Neuron (in vitro differentiated cells): ENCODE results near the gene ARHGEF12.

ENCODE experiments used
- H2AFZ ChIP-seq: one replicate; pipeline ENCODE4 v1.6.1; 2013; ENCODE audit warnings: low read depth, mild to moderate bottlenecking, inconsistent platforms, low read length, moderate library complexity
- H3K27me3 ChIP-seq: one replicate; pipeline ENCODE4 v1.6.1; 2013; ENCODE audit warnings: low read length; ENCODE audit not compliant: insufficient read depth
- H3K36me3 ChIP-seq: one replicate; pipeline ENCODE4 v1.6.1; 2013; ENCODE audit warnings: low read length; ENCODE audit not compliant: insufficient read depth
- H3K4me1 ChIP-seq: one replicate; pipeline ENCODE4 v1.6.1; 2013; ENCODE audit warnings: low read length; ENCODE audit not compliant: insufficient read depth
- H3K4me3 ChIP-seq: 2 replicates; pipeline ENCODE4 v1.5.1; 2013; ENCODE audit warnings: mild to moderate bottlenecking, low read length, moderate library complexity
- H3K9me3 ChIP-seq: one replicate; pipeline ENCODE4 v1.6.1; 2013; ENCODE audit warnings: low read length

ARHGEF12 gene

GRCh38 chr11:120441592-120441991 is 105.4 kb downstream of the ARHGEF12 start:
- Histone ChIP-seq H3K4me1 (no peaks in the 10 kb centered on the region), H3K9me3 (no peaks in the 10 kb centered on the region), H2AFZ (no peak overlapping the region), H3K36me3 (peaks cover 66% of the 10 kb centered on the region), H3K27me3 (no peaks in the 10 kb centered on the region), H3K4me3 (no peak overlapping the region)

DNA sequence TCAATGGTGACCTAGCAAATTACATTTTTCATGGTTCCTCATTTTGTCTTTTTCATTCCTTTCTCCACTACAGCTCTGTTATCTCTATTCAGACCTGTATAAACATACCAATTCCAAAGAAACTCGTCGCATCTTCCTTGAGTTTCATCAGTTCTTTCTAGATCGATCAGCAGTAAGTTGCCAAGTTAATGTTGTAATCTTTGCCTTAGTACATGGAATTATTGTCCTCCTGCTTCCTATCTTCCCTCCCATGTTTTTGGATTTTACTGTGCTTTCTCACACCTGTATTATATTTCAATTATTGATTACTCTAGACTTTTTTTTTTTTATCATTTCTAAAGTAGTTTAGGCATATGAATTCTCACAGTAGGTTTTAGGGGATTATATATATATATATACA is 105.8 kb downstream of the ARHGEF12 start:
- H3K27me3 ChIP-seq: no peaks in the 10 kb centered on the region
- H3K9me3 ChIP-seq: no peaks in the 10 kb centered on the region
- peaks cover 69% of the 10 kb centered on the region for H3K36me3 ChIP-seq
- no peak overlapping the region for H2AFZ ChIP-seq
- no peaks in the 10 kb centered on the region for H3K4me1 ChIP-seq
- H3K4me3 ChIP-seq: no peak overlapping the region

GRCh38 chr11:120446802-120447201 is 110.6 kb downstream of the ARHGEF12 start:
- Histone ChIP-seq H3K36me3 (peaks cover 78% of the 10 kb centered on the region), H3K4me1 (no peaks in the 10 kb centered on the region), H3K4me3 (no peak overlapping the region), H2AFZ (no peak overlapping the region), H3K27me3 (no peaks in the 10 kb centered on the region), H3K9me3 (no peaks in the 10 kb centered on the region)

GRCh38 chr11:120448240-120448639 is 112.0 kb downstream of the ARHGEF12 start:
- Histone ChIP-seq H3K27me3 (no peaks in the 10 kb centered on the region), H2AFZ (no peak overlapping the region), H3K4me3 (no peak overlapping the region), H3K4me1 (no peaks in the 10 kb centered on the region), H3K9me3 (no peaks in the 10 kb centered on the region), H3K36me3 (peaks cover 82% of the 10 kb centered on the region)

DNA sequence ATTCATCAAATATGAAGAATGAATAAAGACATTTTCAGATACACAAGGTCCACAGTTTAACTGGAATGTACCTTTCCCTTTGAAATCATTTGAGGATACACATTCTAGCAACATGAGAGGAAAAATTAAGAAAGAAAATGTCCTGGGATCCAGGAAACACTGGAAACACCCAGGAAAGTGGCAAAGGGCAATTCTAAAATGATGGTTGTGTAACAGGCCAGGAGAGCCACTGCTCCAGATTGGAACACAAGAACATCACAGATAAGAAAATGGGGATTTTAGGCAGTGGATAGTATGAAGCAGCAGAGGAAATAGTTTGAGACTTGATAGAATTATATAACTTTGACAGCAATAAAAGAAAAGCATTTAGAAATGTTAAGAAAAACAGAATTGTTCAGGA is 119.3 kb downstream of the ARHGEF12 start:
- Histone ChIP-seq H3K9me3 (no peaks in the 10 kb centered on the region), H3K36me3 (peaks cover 87% of the 10 kb centered on the region), H3K4me1 (no peaks in the 10 kb centered on the region), H3K4me3 (no peak overlapping the region), H3K27me3 (no peaks in the 10 kb centered on the region), H2AFZ (no peak overlapping the region)

DNA sequence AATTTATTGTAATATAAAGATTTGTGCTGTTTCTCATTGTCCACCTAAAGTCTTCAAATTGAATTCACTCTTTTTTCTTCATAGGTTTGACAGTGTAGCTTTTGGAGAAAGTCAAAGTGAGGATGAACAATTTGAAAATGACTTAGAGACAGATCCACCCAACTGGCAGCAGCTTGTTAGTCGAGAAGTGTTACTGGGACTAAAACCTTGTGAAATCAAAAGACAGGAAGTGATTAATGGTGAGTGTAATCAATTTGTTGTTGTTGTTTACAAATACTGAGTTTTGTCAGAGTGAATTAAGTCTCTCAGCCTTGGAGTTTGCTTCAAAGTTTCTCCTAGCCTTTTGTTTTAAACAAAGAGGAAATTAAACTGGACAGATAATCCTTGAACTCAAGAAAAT is 121.8 kb downstream of the ARHGEF12 start:
- H3K27me3 ChIP-seq: no peaks in the 10 kb centered on the region
- H3K36me3 ChIP-seq: peaks cover 89% of the 10 kb centered on the region
- H3K4me3 ChIP-seq: no peak overlapping the region
- H3K4me1 ChIP-seq: no peaks in the 10 kb centered on the region
- no peak overlapping the region for H2AFZ ChIP-seq
- no peaks in the 10 kb centered on the region for H3K9me3 ChIP-seq

GRCh38 chr11:120462825-120463224 is 126.6 kb downstream of the ARHGEF12 start:
- Histone ChIP-seq H3K9me3 (no peaks in the 10 kb centered on the region), H3K27me3 (no peaks in the 10 kb centered on the region), H3K4me1 (no peaks in the 10 kb centered on the region), H3K4me3 (no peak overlapping the region), H3K36me3 (peaks cover 80% of the 10 kb centered on the region), H2AFZ (no peak overlapping the region)

DNA sequence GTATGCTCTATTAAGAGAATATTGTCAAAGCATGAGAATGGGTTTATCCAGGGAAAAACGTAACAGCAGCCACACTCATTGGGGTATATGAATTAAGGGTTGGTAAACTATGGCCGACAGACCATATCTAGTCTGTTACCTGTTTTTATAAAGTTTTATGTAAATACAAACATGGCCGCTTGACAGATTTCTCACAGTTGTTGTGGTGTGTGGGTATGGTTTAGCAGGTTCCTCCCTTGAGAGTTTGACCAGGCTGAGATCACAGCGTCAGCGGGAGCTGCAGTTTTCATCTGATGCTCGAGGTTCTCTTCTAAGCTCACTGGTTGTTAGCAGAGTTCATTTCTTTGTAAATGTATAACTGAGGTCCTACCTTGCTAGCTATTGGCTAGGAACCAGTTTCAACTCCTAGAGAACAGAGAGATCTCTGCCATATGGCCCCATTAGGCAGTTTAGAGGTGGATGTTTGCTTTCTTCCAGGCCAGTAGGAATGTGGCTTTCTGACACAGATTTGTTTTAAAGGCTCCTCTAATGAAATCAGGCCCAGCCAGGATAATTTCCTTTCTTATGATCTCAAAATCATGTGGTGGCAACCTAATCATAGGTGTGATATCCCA is 129.8 kb downstream of the ARHGEF12 start:
- H3K4me1 ChIP-seq: no peaks in the 10 kb centered on the region
- no peaks in the 10 kb centered on the region for H3K9me3 ChIP-seq
- H3K4me3 ChIP-seq: no peak overlapping the region
- peaks cover 81% of the 10 kb centered on the region for H3K36me3 ChIP-seq
- H3K27me3 ChIP-seq: no peaks in the 10 kb centered on the region
- no peak overlapping the region for H2AFZ ChIP-seq

GRCh38 chr11:120467627-120468026 is 131.4 kb downstream of the ARHGEF12 start:
- H3K36me3 ChIP-seq: peaks cover 70% of the 10 kb centered on the region
- no peaks in the 10 kb centered on the region for H3K27me3 ChIP-seq
- no peaks in the 10 kb centered on the region for H3K9me3 ChIP-seq
- H2AFZ ChIP-seq: no peak overlapping the region
- no peak overlapping the region for H3K4me3 ChIP-seq
- no peaks in the 10 kb centered on the region for H3K4me1 ChIP-seq

DNA sequence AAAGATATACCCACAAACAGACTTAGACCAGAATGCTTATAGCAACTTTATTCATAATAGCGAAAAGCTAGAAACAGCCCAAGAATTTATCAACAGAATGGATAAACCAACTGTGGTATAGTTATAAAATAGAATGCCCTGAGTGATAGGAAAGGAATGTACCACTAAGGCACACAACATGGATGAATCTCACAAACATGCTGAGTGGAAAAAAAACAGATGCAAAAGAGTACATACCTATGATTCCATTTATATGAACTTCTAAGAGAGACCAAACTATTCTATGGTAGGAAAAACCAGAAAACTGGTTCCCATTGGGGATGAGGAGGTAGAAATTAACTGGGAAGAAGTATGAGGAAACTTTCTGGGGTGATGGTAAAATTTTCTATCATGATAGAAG is 134.9 kb downstream of the ARHGEF12 start:
- Histone ChIP-seq H3K9me3 (no peaks in the 10 kb centered on the region), H2AFZ (no peak overlapping the region), H3K4me3 (no peak overlapping the region), H3K4me1 (no peaks in the 10 kb centered on the region), H3K36me3 (peaks cover 66% of the 10 kb centered on the region), H3K27me3 (no peaks in the 10 kb centered on the region)

- no peaks in the 10 kb centered on the region for H3K4me1 ChIP-seq
- no peaks in the 10 kb centered on the region for H3K9me3 ChIP-seq
- no peak overlapping the region for H2AFZ ChIP-seq
- H3K4me3 ChIP-seq: no peak overlapping the region
- peaks cover 64% of the 10 kb centered on the region for H3K36me3 ChIP-seq
- H3K27me3 ChIP-seq: no peaks in the 10 kb centered on the region
These were observed 135.8 kb downstream of the ARHGEF12 start for GRCh38 chr11:120471994-120472393.

DNA sequence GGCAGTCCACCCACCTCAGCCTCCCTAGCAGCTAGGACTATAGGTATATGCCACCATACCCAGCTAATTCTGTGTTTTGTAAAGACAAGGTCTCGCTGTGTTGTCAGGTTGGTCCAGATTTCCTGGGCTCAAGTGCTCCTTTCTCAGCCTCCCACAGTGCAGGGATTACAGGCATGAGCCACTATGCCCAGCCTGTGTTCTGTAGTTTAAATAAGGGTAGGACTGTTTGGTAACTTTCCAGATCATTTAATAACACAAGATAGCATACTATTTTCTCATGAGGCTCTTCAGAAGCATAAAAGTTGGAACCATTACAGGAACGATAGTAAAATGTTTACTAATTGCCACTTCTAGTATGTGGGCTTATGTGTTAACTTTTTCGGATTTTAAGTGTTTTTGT is 137.3 kb downstream of the ARHGEF12 start:
- Histone ChIP-seq H3K27me3 (no peaks in the 10 kb centered on the region), H3K36me3 (peaks cover 64% of the 10 kb centered on the region), H3K9me3 (no peaks in the 10 kb centered on the region), H2AFZ (no peak overlapping the region), H3K4me3 (no peak overlapping the region), H3K4me1 (no peaks in the 10 kb centered on the region)

DNA sequence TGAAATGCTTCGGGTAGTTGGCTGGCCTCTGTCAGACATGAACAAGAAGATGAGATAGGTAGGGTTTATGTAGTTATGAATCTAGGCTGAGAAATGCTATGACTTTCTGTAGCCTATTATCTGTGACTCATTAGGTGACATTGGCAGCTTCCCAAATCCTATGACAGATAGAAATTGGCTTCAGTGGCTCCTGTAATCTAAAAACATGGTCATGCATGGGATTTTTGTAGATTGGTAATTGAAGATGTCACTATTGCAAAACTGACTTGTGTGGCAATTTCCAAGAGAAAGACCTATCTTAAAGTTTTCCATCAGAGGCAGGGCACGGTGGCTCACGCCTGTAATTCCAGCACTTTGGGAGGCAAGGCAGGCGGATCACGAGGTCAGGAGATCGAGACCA is 145.9 kb downstream of the ARHGEF12 start:
- Histone ChIP-seq H2AFZ (no peak overlapping the region), H3K4me1 (no peaks in the 10 kb centered on the region), H3K27me3 (no peaks in the 10 kb centered on the region), H3K4me3 (no peak overlapping the region), H3K36me3 (peaks cover 67% of the 10 kb centered on the region), H3K9me3 (no peaks in the 10 kb centered on the region)

- Histone ChIP-seq H3K9me3 (no peaks in the 10 kb centered on the region), H3K36me3 (peaks cover 53% of the 10 kb centered on the region)
These were observed 148.5 kb downstream of the ARHGEF12 start for GRCh38 chr11:120484722-120485121.

More at GRCh38 chr11:120484722-120485121, 148.5 kb downstream of the ARHGEF12 start:
- no peaks in the 10 kb centered on the region for H3K4me1 ChIP-seq
- H2AFZ ChIP-seq: no peak overlapping the region
- H3K4me3 ChIP-seq: no peak overlapping the region
- no peaks in the 10 kb centered on the region for H3K27me3 ChIP-seq
